Medulla oblongata (tissue), 1 donor: ENCODE results near the gene GRWD1.
A peak's percentile ranks its signal among the peaks of the same experiment; 100 is the strongest.

Source experiments
- DNase-seq: peaks from one replicate; pipeline ENCODE4 v3.0.0-alpha.2; 2015; ENCODE audit errors: extremely low spot score

GRWD1 gene

DNA sequence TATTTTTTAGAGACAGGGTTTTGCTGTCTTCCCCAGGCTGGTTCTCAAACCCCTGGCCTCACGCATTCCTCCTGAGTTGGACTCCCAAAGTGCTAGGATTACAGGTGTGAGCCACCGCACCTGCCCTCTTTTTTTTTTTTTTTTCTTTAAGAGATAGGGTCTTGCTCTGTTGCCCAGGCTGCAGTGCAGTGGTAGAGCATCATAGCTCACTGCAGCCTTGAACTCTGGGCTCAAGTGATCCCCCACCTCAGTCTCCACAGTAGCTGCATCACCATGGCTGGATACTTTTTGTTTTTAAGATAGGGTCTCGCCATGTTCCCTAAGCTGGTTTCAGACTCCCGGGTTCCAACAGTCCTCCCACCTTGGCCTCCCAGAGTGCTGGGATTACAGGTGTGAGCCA is 11.1 kb downstream of the GRWD1 start:
- no peak for DNase-seq

DNA sequence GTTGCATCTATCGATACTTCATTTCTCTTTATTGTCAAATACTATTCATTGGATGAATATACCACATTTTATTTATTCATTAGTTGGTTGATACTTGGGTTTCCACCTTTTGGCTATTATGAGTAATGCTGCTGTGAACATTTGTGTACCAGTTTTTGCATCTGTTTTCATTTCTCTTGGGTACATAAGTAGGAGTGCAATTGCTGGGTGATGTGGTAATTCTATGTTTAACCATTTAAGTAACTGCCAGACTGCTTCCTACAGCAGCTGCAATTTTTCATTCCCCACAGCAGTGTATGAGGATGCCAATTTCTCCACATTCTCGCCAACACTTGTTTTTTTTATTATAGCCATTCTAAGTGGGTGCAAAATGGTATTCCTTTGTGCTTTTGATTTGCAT is 12.2 kb downstream of the GRWD1 start:
- DNase-seq: no peak

DNA sequence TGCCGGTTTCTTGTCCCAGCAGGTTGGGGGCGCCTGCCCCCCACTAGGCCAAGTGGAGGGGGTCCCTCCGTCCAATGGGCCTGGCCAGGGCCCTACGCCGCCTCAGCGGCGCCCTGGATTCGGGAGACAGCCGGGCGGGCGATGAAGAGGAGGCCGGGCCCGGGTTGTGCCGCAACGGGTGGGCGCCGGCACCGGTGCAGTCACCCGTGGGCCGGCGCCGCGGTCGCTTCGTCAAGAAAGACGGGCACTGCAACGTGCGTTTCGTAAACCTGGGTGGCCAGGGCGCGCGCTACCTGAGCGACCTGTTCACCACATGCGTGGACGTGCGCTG is 15.8 kb downstream of the GRWD1 start:
- no peak for DNase-seq

DNA sequence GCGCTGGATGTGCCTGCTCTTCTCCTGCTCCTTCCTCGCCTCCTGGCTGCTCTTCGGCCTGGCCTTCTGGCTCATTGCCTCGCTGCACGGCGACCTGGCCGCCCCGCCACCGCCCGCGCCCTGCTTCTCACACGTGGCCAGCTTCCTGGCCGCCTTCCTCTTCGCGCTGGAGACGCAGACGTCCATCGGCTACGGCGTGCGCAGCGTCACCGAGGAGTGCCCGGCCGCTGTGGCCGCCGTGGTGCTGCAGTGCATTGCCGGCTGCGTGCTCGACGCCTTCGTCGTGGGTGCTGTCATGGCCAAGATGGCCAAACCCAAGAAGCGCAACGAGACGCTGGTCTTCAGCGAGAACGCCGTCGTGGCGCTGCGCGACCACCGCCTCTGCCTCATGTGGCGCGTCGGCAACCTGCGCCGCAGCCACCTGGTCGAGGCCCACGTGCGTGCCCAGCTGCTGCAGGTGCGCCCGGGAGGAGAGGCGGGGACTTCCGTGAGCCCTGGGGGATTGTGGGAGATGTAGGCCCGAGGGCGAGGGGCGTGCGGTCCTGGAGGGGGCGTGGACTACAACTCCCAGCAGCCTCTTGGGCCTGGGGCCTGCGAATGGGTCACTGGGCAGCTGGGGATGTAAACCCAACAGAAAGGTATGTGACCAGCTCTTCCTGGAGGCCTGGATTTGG is 16.3 kb downstream of the GRWD1 start:
- DNase-seq: no peak

DNA sequence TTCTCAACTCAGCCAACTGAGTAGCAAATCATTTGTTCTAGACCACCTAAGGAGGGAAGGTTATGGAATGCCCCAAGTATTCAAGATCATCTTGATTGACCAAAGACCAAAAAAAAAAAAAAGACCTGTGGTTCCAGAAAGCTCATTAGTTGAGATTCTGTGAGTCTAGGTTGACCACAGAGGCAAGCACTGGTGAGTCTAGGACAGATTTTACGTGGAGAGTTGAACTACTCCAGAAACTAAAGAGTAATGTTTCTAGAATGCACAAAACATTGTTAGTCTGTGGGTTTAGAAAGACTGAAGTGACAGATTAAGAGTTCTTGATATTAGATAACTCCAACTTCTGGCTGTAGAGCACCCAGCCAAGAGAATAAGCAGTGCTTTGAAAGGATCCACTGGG is 19.4 kb downstream of the GRWD1 start:
- DNase-seq: no peak

DNA sequence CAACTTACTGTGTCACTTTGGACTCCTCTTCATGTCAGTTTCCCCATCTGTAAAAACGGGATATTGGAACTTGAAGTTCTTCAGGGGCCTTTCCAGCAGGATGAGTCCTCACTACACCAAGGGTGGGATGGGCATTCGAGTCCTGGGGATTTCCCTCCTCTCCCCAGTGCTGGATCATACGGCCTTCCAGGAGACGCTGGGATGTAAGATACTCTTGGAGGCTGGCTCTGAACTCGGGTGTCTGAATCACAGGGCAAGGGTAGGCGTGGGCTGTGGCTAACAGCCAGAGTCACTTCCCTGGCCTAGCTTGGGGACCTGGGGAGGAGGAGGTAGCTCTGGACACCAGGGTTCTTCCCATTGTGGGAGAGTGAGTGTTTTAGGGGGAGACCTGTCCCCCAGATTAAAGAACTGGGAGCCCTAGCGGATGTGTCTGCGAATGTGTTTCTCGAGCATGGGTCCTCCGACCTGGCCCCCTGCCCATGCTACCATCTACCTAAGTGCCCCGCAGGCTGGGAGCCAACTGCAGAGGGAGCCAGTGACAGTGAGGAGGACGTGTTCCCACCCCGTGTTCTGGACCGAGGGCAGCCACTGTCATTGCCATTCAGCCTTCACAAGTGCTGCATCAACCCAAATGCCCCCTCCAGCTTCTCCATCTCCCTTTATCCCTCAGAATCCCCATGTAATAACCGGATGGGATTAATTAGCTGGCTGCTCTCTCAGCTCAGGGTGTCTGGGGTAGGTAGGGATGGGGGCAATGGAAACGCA is 21.0 kb downstream of the GRWD1 start:
- no peak for DNase-seq

DNA sequence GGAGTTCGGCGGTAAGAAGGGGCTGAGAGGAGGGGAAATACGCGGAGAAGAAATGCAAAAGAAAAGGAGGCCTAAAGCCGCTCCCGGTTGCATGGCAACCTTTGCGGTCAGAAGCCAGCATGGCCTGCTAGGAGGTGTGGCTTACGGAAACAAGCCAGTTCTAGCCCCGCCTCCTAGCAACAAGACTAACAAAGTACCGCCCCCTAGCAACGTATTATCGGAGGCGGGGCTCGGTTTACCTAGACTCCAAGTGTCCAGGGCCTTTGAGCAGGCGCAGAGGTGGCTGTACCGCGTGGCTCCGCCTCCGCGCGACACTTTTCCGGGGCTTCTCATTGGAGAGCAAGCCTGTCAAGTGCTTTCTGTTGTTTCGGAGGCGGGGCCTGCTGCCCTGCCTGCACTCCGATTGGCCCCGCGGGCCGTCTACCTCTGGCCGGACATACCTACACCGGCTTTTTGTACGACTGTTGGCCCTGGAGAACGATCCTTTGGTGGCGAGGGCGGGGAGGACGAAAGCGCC is 23.0 kb downstream of the GRWD1 start:
- DNase-seq: peak; percentile 100

DNA sequence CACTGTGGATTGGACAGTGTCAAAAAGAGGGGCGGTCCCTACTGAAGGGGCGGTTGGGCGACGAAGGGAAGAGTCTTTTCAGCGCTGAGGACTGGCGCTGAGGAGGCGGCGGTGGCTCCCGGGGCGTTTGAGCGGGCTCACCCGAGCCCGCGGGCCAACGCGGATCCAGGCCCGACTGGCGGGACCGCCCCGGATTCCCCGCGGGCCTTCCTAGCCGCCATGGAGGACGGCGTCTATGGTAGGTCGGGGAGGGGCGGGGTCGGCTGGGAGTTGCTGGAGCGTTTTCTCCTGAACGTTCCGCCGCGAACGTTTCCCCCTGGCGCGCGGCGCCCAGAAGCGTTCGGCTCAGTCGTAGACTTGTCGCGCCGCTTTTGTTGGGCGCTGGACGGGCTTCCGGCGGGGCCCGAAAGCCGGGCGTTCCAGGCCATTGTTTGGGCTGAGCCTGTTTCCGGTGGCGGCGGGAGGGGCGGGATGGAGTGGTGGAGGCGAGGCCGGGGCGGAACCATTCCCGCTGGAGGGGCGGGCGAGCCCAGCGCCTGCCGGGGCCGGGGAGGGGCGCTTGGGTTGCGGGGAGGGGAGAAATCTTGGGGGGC is 23.6 kb downstream of the GRWD1 start, which contains the start of gene CYTH2:
Gene CYTH2, plus strand, starts transcription at position 81 of the 593 bp plus-strand sequence. Its CDS starts 139 bp downstream, at position 220.
- peak; percentile 81 for DNase-seq

DNA sequence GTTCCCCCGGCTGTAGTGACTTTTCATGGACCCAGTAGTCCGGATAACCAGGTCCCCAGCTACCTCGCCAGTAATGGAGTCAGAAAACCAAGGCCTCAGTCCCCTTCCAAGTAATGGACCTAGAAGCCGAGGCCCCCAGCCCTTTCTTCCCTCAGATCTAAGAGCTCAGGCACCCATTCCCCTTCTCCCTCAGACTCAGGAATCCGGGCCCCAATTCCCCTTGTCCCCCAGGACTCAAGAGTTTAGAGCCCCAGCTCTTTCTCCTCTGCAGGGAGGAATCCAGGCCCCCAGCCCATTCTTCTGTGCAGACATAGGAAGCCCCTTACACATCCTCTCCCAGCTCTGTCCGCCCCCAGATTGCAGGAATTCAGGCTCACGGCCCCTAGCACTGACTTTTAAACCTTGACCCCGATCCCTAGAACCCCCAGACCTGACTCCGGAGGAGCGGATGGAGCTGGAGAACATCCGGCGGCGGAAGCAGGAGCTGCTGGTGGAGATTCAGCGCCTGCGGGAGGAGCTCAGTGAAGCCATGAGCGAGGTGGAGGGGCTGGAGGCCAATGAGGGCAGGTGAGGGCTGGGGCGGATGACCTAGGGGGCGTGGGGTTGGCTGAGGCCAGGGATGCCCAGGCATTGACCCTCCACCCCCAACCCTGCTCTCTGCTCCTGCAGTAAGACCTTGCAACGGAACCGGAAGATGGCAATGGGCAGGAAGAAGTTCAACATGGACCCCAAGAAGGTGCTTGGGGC is 24.3 kb downstream of the GRWD1 start:
- no peak for DNase-seq

DNA sequence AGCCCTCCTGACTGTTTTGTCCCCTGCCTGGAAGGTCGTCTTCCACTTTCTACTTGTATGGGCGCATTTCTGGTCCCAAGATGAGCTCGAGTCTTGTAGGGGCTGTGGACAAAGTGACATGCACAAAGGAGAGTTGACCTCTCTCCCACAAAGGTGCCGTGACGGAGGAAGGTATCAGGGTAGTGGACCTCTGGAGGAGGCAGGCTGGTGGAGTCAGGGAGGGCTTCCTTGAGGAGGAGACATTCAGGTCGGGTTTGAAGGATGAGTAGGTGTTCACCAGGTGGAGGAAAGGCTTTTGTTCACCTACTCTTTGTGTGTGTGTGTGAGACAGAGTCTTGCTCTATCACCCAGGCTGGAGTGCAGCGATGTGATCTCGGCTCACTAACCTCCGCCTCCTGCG is 25.1 kb downstream of the GRWD1 start:
- no peak for DNase-seq

DNA sequence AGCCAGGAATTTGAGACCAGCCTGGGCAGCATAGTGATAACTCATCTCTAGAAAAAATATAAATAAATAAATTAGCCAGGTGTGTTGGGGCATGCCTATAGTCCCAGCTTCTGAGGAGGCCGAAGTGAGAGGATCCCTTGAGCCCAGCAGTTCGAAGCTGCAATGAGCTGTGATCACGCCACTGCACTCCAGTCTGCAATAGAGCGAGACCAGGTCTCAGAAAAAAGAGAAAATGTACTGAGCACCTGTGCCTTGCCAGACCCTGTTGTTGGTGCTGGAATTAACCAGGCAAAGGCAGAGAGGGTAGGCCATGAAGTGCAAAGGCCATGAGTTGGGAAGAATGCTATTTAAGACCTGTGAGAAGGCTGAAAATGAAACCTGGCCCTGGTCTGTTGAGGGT is 26.1 kb downstream of the GRWD1 start:
- DNase-seq: no peak

DNA sequence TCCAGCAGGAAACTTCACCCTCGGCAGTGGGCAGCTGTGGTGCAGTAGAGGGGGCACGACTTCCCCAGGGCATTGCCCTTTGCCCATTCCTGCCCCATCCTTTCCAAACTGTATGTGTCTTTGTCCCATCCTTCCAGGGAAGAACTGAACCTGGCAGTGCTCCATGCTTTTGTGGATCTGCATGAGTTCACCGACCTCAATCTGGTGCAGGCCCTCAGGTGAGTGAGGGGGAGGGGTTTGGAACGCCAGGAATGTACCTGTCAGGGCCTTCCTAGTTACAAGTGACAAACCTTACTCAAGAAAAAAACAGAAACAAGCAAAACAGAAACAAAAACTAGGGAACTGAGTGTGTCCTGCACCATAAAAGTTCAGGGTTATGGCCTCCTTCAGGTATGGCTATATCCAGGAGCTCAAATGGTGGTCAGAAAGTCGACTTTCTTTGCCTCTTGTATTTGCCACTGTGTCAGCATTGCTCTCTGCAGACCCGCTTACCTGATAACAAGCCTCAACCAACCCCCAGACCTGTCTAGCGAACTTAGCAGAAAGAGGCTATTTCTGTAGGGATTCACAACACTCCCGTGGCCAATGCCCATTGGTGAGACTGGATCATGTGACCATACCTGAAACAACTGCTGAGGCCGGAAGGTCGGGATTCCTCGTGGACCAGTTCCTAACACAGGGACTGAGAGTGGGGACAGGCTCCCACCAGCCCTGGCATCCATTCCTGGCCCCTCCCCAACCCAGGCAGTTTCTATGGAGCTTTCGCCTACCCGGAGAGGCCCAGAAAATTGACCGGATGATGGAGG is 27.6 kb downstream of the GRWD1 start:
- DNase-seq: no peak

DNA sequence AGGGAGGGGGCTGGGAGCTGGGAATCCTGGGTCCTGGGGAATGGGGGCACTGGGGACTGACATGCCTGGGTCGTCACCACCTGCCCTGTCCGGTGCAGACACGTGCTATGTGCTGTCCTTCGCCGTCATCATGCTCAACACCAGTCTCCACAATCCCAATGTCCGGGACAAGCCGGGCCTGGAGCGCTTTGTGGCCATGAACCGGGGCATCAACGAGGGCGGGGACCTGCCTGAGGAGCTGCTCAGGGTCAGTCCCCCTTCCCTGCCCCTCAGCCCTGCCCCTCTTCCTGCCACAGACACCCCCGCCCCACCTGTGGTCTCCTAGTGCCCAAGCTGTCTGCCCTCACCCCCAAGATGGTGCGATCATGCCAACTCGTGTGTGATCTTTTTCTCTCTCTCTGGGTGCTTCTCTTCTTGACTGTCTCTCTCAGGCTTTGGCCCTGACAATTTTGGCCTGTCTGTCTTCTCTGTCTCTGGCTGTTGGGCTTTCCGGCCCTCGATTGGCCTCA is 28.4 kb downstream of the GRWD1 start:
- DNase-seq: no peak

DNA sequence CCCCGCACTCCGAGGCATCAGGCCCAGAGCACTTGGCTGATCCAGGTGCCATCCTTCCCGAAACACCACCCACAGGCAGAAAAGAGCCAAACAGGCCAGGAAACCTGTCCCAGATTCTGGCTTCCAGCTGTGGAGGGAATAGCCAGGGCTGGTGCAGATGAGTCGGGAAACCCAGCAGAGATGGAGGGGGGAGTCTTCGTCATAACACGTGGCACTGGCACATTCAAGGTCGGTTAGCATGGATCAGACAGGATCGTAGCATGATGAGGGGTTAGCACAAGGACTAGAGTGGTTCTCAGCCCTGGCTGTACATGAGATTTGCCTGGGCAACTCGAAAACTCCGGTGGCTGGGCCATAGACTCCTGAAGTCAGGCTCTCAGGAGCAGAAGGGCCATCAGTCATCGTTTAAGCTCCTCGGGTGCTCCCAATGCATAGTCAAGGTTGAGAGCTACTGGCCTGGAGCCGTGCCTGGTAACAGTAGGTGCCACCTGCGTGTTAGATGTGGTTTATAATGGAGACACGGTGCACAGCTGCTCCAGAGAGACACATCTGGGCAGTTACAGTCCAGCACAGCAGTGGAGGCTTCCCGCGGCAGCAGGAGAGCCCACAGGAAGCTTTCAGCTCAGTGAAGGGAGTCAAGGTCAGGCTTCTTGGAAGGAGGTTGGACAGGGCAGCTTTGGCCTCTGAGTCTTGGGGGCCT is 29.7 kb downstream of the GRWD1 start:
- no peak for DNase-seq

DNA sequence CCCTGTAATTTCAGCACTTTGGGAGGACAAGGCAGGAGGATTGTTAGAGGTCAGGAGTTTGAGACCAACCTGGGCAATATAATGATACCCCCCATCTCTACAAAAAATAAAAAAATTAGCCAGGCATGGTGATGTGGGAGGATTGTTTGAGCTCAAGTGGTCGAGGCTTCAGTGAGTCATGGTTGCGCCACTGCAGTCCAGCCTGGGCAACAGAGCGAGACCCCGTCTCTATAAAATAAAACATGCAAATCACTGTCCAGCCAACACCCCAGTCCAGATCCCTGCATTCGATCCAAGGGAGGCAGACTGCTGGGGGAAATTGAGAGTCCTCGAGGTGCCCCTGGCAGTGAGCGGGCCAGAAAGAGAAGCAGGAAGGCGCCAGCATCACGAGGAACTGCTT is 30.4 kb downstream of the GRWD1 start:
- DNase-seq: no peak

DNA sequence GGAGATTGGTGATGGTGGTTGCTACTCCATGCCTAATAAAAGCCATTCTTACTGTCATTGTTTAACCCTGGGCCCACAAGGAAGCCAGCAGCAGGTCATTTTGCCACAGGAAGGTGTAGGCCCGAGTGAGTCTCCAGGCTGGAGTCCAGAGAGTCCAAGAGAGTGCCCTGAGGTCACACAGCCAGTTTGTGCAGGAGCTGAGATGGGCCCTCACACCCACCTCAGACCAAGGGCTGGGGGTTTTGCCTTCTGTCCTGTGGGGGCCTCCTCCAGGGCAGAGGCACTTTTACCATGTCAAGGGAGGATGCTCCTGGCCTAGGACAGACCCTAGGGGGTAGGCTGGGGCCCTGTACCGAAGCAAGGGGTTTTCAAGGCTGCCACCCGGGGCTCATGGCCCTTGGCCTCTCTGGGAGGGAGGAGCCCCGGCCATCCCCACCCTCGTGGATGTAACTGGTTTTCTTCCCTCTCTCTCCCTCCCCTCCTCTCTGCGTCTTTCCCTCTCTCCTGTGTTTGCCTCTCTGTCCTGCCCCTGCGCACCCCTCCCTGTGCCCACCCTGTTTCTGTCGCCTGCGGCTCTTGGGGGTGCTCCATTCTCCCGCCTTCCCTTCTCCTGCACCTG is 31.4 kb downstream of the GRWD1 start:
- DNase-seq: no peak

DNA sequence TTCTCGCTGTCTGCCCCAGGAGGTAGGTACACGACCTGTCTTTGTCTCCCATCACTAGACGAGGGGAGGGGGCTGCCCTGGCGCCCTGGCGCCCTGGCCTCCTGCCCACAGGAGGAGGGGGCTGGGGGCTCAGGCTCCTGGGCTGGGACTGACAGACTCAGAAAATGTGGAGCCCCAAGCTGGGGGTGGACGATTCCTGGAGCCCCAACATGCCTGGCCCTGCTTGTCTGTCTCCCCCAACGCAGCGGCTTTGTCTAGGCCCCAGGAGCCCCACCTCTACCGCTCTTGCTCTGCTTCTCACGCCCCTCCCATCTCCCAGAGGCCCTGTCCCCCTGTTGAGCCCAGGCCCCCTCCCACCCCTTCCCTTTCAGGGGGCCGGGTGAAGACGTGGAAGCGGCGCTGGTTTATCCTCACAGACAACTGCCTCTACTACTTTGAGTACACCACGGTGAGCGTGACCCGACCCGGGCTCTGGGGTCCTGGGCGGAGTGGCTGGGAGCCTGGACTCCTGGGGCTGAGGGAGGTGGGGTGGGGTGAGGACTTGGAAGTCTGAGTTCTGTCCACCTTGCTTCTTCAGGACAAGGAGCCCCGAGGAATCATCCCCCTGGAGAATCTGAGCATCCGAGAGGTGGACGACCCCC is 32.0 kb downstream of the GRWD1 start:
- DNase-seq: no peak

DNA sequence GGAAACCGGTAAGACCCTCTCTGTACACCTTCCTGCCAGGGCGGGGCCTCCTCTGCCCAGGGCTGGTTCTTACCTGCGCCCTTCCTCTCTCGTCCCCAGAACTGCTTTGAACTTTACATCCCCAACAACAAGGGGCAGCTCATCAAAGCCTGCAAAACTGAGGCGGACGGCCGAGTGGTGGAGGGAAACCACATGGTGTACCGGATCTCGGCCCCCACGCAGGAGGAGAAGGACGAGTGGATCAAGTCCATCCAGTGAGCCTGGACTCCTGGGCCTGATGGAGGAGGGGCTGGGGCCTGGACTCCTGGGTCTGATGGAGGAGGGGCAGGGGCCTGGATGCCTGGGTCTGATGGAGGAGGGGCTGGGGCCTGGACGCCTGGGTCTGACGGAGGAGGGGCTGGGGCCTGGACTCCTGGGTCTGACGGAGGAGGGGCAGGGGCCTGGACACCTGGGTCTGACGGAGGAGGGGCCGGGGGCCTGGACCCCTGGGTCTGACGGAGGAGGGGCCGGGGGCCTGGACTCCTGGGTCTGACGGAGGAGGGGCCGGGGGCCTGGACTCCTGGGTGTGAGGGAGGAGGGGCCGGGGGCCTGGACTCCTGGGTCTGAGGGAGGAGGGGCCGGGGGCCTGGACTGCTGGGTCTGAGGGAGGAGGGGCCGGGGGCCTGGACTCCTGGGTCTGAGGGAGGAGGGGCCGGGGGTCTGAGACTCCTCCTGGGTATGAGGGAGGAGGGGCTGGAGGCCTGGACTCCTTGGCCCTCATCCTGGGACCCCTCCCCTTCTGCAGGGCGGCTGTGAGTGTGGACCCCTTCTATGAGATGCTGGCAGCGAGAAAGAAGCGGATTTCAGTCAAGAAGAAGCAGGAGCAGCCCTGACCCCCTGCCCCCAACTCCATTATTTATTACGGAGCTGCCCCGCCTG is 32.8 kb downstream of the GRWD1 start:
- DNase-seq: no peak

DNA sequence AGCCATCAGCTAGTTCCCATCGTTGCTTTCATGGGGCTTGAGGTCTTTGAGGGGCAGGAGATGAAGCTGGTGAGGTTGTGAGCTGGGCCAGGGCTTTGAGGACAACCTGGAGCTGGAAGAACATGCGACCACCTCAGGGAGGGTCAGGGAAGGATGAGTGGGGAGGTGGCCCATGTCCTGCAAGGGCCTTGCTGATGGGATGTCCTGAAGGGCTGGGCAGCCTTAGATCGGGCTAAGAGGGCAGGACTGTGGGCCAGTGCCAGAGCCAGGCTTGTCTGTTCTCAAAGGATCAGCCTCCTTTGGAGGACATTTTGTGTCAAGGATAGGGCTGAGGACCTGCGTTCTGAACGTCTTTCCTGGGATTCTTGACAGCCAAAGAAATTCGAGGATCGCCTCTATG is 33.9 kb downstream of the GRWD1 start:
- no peak for DNase-seq
